IMR-90 (cell line): ENCODE data around the gene LRRC26.

Experiments
- RAD21 ChIP-seq: IDR thresholded peaks from 2 replicates; pipeline ENCODE4 v1.6.1; 2012; ENCODE audit warnings: low read length, improper control_type of control experiment
- SMC3 ChIP-seq: fragments of 150-350 bp; IDR thresholded peaks from 2 replicates; pipeline ENCODE4 v1.6.1; 2016; ENCODE audit warnings: low read depth, mild to moderate bottlenecking, antibody characterized with exemption, low read length, moderate library complexity
- TF ChIP-seq, protein P1 (sequence below): conservative IDR thresholded peaks from 2 replicates; pipeline ENCODE4 v1.5.1; 2012; ENCODE audit warnings: mild to moderate bottlenecking, low read depth, low read length, improper control_type of control experiment
- TF ChIP-seq, protein P2 (sequence below): fragments of 150-350 bp; IDR thresholded peaks from 2 replicates; pipeline ENCODE4 v1.6.1; 2016; ENCODE audit warnings: low read depth, mild to moderate bottlenecking, low read length, moderate library complexity, borderline replicate concordance
- TF ChIP-seq, protein P3 (sequence below): fragments of 150-350 bp; IDR thresholded peaks from 2 replicates; pipeline ENCODE4 v1.6.1; 2017; ENCODE audit warnings: mild to moderate bottlenecking, antibody characterized with exemption, low read length, low read depth

DNA sequence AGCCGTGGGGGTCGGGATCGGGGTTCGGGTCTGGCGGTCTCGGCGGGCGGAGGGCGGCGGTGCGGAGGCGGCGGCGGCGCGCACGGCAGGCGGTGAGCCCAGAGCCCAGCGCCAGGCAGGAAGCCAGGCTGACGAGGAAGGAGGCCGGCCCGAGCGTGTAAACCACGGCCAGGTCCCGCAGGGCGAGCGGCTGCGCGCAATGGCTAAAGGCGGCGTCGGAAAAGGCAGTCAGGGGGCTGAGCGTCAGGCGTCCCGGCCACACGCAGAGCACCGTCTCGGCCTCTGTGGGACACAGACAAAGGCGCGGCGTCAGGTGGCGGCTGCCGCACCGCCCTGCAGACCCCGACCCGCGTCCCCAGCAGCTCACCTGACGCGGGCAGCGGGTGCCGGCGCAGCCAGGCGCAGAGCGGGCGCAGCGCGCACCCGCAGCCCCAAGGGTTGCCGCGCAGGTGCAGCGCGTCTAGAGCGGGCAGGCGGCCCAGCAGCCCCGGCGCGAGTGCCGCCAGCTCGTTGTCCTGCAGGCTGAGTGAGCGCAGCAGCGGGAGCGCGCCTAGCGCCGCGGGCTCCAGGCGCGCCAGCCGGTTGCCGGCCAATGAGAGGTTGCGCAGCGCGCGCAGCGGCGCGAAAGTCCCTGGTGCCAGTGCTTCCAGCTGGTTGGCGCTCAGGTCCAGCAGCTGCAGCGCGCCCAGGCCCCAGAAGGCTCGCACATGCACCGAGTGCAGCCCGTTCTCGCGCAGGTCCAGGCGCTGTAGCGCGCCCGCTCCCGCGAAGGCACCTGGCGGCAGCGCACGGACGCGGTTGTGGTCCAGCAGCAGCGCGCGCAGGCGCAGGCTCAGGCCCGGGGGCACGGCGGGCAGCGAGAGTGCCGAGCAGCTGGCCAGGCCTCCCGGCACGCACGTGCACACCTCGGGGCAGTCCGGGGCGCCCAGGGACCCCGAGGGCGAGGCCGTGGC is 671 bp downstream of the LRRC26 start:
- TF ChIP-seq, protein P1, sequence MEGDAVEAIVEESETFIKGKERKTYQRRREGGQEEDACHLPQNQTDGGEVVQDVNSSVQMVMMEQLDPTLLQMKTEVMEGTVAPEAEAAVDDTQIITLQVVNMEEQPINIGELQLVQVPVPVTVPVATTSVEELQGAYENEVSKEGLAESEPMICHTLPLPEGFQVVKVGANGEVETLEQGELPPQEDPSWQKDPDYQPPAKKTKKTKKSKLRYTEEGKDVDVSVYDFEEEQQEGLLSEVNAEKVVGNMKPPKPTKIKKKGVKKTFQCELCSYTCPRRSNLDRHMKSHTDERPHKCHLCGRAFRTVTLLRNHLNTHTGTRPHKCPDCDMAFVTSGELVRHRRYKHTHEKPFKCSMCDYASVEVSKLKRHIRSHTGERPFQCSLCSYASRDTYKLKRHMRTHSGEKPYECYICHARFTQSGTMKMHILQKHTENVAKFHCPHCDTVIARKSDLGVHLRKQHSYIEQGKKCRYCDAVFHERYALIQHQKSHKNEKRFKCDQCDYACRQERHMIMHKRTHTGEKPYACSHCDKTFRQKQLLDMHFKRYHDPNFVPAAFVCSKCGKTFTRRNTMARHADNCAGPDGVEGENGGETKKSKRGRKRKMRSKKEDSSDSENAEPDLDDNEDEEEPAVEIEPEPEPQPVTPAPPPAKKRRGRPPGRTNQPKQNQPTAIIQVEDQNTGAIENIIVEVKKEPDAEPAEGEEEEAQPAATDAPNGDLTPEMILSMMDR: no peak
- TF ChIP-seq RAD21 (no peak), SMC3 (no peak)
- TF ChIP-seq, protein P2, sequence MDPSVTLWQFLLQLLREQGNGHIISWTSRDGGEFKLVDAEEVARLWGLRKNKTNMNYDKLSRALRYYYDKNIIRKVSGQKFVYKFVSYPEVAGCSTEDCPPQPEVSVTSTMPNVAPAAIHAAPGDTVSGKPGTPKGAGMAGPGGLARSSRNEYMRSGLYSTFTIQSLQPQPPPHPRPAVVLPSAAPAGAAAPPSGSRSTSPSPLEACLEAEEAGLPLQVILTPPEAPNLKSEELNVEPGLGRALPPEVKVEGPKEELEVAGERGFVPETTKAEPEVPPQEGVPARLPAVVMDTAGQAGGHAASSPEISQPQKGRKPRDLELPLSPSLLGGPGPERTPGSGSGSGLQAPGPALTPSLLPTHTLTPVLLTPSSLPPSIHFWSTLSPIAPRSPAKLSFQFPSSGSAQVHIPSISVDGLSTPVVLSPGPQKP: no peak
- TF ChIP-seq, protein P3, sequence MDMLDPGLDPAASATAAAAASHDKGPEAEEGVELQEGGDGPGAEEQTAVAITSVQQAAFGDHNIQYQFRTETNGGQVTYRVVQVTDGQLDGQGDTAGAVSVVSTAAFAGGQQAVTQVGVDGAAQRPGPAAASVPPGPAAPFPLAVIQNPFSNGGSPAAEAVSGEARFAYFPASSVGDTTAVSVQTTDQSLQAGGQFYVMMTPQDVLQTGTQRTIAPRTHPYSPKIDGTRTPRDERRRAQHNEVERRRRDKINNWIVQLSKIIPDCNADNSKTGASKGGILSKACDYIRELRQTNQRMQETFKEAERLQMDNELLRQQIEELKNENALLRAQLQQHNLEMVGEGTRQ: no peak
